NCI-H226 (cell line): ENCODE measurements around the gene PCSK5.

Experiments
- DNase-seq: peaks from one replicate; pipeline ENCODE4 v3.0.0-alpha.2; 2015

Gene PCSK5

DNA sequence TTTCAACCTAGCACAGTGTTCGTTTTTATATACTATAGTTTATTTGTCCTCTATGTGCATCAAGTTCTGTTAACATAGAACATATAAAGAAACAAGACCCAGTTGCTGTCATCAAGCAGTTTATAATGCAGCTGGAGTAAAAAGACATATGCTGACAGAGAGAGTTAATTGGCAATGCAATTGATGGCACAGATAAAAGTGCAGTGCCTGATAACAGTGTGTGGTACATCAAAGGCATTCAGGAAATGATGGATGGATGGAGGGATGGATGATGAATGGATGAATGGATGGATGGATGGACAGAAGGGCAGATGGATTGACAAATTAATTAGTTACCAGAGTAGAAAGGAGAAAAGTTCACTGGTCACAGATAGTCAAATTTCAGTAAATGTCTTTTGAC, 264.9 kb downstream of the PCSK5 start:
- no peak for DNase-seq

DNA sequence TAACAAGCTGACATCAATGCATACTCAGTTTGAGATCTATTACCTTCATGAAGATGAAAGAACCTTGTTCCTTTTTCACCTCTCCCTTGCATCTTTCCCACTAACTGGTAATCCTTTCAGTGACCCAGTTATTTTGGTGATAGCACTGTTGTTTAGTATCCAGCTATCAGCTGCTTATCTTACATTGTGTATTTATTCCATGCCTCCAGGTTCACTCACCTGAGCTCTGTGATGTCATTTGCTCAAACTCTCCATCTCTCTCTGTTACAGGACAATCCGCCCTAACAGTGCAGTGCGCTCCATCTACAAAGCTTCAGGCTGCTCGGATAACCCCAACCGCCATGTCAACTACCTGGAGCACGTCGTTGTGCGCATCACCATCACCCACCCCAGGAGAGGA, 268.2 kb downstream of the PCSK5 start:
- no peak for DNase-seq

DNA sequence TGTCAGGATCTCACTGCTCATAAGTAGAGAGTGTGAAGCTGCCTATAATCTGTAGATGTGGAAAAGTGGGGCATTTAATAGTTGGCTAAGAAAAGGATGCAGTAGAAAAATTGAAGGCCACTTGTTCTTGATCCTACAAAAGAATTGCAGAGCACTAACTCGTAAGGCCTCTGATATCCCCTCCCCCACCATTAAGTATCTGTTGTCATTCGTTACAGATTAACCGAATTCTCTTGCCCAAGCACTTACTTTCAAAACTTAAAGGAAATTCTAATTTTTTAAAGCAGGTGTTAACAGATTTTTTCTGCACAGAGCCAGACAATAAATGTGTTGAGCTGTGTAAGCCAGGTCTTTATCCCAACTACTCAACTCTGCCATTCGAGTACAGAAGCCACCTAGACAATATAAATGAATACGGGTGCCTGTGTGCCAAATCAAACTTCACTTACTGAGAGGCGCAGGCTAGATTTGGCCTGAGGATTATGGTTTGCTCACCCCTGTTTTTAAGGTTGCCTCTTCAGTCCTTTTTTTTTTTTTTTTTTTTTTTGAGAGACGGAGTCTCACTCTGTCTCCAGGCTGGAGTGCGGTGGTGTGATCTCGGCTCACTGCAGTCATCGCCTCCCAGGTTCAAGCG, 268.9 kb downstream of the PCSK5 start:
- DNase-seq = no peak

DNA sequence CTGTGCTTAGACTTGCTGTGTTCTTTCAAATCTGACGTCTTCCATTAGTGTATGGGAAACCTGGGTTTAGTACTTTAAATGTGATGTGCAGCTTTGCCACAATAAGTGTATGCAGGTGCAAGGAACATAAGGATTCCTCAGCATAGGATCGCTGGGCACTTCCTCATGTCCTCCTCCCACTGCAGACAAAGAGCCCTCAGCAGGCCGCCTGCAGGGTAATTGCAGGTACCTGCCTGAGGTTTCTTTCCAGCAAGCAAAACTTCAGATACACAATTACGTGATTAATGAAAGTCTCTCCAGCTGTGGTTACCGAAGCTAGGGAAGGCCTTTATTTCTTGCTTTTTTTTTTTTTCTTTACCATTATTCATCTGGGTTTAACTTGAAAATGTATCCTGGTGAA, 270.6 kb downstream of the PCSK5 start:
- DNase-seq = no peak

DNA sequence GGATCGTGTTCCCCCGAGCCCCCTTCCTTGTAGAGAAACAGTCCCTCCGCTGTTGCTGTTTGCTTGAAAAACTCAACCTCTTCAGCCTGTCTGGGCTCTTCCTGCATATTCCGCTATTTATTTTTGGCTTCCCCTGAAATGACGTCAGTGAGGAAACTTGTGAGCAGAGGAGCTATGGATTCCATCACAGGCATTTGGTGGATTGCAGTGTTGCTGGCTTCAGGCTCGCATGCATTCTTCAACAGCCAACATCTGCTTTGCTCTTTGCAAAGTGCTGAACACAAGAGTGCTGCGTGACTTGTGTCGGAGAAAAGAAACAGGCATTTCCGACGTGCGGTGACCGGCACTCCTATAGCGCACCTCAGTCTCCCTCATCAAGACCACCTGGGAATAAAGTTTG, 271.1 kb downstream of the PCSK5 start:
- DNase-seq = no peak

DNA sequence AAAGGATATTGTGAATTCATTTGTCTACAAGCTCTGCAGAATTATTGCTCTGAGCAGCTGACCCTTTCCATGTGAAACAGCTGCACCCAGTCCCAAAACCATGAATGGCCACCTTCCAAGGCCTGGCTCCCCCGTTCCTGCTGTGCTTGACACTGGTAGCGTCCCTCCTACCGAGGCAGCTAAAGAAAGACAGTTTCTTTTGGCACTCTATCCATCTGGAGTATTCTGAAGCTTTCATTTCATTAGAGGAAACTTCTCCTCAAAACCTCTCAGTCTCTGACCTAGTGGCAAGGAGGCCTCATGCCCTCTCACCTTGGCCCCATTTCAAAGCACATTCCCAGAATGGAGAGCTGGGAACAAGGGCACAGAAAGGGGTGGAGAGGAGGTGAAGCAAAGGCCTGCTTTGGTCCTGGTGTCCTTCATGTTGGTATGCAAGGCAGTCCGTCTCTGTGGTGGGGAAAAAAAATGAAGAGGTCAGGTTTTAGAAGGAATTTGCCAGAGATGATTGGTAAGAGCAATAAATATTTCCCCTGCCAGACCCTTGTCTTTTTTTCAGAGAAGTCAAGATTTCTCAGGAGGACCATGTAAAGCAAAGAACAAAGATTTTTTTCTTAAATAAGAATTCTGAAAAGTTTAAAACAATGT, 271.7 kb downstream of the PCSK5 start:
- no peak for DNase-seq

DNA sequence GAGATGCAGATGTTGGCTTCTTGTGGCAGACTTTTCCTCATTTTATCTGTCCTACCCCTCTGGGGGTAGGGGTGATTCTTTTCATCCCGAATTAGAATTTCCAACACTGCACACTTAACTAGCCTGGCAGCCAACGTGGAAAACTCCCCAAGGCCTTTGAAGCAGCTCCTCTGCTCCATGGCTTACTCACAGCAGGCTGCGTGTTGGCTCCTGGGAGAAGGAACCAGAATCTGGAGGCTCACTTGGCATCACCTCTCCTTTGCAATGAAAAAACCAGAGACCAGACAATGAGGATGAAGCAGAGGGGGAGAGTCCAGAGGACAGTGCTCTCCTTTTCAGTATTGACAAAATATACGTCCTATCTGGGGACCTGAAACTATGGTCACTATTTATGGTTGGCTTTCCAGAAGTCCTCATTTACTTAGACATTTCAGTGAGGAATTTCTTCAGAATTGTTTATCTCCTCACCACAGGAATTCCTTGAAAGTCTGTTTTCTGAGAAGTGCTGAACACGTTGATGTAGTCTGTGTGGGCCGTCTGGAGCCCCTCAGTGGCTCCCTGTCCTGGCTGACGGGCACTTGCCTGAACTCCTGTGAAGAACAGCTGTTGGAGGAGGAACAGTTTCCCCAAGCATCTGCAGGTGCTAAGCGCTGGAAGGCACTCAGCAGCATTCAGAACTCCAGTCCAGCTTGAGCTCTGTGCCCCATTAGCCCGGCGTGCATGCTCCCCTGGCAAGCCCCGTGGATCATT, 272.5 kb downstream of the PCSK5 start:
- DNase-seq = no peak

DNA sequence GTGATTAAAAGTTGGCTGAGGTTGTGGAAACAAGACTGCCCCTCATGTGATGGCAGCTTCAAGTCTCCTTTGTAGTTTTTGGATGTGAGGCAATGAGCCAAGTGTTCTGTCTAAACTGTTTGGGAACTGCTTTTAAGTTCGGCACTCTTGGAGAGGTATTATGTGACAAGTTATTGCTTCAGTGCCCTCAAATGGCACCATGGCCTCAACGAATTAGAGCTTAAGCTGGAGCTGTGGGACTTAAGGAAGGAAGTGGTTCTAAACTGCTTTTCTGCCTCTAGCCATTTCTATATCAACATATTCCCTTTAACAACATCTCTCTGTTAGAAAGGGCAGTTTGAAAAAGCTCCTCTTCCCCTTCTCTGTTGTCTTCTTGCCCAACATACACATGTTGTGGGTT, 276.1 kb downstream of the PCSK5 start:
- DNase-seq = no peak

DNA sequence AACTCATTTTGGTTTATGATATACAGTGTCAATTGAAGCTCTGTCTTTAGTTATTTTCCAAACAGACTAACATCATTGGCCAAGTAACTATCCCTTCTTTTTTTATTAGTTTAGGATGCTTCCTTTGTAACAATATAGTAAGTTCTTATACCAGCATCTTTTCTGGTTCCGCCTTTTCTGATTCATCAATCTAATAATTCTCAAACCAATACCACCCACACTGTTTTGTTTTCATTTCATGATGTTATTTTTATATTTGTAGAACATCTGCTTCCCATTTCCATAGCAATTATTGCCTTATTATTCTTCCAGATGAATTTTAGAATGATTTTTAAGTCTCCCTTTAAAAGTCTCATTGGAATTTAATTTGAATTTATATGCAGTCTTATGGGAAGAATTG, 285.7 kb downstream of the PCSK5 start:
- DNase-seq = no peak

DNA sequence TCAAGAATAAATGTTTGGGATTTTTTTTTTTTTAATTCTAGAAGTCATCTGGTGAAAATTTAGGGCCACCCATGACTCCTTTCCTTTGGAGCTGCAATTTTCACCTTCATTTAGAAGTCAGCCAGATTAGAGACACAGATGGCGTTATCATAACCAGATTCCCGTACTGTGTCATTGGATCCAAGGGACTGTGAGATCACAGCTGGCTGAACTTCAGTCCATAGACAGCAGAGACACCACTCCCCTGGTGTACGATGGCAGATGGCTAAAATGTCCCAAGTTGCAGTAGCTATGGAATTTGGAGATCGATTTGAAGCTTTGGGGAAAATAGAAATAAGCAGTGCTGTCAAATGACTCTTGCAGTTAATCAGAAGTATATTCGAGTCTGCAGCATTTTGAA, 287.5 kb downstream of the PCSK5 start:
- DNase-seq = no peak

DNA sequence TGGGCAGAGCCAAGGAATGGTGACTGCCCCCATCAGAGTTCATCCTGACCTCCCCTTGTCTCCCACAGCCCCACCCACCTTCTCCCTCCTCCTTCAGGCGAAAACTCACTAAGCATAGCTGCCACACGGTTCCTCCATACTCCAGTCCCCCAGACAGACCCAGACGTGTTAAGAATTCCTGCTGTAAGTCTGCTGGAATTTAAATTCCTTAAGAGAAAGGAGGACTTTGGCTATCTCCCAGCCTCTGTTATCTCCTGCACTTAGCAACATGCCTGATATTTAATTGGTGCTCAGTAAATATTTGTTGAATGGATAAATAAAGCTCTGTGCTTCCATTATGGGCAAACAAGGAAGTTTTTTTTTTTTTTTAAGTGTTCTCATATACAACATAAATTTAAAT, 290.1 kb downstream of the PCSK5 start:
- DNase-seq = peak; percentile 89

DNA sequence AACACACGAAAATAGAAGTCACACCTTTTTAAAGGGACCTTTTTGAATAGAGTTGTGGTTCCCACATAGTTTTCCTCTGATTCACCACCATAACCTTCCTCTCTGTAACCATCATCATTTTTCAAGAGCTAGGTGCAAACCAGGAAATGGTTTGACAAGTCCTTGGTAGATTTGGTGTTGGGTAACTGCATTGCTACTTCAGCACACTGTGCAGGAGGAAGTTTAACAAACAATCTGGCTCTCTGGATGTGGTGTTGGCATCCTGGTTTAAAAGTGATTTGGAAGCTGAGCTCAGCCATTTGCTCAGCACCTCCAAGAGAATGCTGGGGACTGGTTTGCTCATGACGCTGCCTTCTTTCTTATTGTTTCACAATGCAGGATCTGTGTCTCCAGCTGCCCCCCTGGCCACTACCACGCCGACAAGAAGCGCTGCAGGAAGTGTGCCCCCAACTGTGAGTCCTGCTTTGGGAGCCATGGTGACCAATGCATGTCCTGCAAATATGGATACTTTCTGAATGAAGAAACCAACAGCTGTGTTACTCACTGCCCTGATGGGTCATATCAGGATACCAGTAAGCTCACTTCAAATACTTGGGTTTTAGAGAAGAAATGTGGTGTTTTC, 290.7 kb downstream of the PCSK5 start:
- peak; percentile 93 for DNase-seq

DNA sequence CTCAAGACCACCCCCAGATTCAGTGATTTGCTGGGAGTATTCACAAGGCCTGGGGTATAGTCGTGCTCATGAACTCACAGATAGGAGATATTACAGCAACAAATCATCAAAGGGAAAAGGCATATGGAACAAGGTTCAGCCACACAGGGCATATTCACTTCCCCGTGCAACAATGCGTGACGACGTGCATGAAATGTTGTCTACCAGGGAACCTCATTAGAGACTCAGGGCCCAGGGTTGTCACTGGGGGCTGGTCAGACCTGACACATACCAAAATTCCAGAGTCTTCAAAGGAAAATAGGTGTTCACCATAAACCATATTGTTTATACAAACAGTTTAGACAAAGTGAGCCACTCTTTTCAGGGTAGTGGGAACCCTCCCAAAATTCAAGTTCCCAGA, 291.3 kb downstream of the PCSK5 start:
- no peak for DNase-seq

DNA sequence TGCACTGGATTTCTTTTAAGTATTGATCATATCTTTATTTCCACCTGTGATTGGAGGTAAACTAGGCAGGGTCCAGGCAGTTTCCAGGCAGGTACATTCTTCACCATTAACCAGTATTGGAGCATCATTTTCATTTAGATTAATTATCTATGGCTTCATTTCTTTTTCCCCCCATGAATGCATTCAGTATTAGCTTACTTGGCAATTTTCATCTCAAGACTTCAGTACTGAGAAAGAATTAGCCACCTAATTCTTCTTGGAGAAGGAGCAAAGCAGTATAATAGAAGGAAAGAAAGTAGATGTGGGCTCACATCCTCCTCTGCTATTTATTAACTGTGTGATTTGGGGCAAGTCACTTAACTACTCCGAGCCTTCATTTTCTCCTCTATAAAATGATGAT, 295.0 kb downstream of the PCSK5 start:
- no peak for DNase-seq

DNA sequence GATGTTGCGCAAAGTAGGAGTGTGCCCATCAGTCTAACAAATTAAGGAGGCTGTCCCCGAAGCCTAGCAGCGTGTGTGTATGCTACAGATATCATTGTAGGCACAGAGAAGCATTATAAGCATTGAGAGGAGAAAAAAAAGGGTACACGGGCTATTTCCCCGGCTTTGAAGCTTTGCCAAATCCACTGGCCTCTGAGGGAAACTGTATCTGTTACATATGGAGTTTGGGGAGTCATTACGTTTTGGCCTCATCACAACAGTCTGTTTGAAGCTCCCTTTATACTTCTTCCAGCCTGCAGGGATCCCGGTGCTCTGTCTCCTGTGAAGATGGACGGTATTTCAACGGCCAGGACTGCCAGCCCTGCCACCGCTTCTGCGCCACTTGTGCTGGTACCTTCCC, 297.8 kb downstream of the PCSK5 start:
- no peak for DNase-seq

DNA sequence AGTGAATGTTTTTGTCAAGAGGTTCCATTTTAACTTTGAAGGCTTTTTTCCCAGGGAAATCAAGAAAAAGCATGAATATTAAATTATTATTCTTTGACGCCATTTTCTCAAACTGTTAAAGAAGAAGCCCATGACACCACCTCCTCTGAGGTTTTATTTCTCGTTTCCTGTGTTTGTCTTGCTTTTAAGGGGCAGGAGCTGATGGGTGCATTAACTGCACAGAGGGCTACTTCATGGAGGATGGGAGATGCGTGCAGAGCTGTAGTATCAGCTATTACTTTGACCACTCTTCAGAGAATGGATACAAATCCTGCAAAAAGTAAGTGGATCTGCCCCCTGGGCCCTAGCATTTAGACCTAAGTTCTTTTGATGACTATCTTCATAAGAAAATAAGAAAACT, 298.4 kb downstream of the PCSK5 start:
- DNase-seq = no peak

DNA sequence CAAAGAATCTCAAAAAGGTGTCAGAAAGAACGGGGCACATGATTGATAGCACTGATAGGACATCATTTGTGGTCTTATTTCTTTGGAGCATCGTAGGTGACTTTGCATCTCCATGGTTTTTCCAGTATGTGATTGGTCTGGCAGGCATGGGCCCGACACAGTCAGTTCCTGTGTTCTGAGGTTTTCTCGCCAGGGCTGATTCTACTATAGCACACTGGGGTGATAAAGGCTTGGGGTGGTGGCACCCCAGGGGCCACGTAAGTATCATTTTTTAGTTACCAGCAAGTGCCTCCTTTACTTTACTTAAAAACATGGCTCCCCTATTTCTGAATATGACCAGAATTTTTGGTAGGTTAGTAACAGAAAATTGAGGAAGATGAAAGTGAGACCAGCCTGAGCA, 301.0 kb downstream of the PCSK5 start:
- no peak for DNase-seq

DNA sequence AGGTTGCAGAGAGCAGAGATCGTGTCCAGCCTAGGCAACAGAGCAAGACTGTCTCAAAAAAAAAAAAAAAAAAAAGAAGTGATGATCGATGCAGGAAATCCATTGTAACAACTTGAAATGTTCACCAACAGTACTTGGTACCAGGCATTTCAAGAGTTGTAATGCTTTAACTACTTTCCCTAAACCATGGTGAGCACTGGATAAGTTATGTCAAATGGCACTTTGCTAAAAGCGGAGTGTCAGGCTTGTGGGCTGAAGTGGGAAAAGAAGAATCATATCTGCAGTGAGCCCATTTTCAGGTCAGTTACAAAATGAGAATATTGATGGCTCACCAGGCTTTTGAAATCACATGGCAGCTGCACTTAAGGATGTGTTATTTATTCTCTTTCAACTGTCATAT, 301.5 kb downstream of the PCSK5 start:
- DNase-seq = no peak

DNA sequence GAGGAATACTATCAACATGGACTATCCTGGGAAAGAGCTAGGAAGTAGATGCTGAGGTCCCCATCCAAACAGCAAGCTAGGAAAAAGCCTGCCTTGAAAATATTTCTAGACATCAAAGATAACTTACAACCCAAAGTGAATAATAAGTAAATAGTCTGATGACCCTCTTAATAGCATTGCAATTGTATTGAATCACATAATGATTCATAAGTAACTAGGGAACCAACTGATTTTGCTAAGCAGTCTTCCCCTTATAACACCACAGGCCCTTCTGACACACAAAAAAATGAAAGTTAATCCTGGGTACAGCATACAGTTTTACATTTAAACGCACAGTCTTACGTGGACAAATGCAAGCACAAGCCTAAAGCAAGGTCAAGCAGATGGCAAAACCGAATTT, 304.4 kb downstream of the PCSK5 start:
- DNase-seq = no peak

DNA sequence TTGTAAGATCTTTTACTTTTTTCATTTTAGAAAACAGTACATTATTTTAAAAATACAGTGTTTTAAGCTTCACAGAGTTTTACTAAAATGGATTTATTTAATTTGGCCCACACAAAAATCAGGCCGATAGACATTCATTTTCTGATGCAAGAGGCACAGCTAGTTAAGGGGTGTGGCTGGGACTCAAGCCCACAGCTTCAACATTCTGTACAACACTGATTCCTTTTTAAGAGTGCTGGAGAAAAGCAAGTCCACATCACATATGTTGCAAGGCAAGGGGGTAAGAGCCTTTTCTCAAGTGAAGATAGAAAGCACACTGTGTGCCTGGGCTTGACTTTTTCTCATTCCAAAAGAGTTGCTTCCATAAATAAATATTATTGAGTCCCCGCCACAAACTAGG, 307.9 kb downstream of the PCSK5 start:
- DNase-seq = no peak

DNA sequence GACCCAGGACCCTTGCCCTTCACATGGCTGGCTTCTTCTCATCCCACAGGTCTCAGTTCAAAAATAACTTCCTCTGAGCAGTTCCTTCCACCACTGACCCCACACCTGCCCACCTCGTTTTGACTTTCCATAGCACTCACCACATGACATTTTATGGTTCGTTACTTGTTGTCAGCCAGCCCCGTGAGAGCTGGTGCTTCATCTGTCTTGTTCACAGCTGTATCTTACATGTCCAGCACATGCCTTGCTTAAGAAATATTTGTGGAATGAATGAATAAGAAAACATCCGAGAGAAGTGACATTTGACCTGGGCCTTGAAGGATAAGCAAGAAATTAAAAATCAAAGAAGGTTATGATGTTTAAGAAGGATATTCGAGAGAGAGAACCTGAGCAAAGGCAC, 309.8 kb downstream of the PCSK5 start:
- DNase-seq = no peak

DNA sequence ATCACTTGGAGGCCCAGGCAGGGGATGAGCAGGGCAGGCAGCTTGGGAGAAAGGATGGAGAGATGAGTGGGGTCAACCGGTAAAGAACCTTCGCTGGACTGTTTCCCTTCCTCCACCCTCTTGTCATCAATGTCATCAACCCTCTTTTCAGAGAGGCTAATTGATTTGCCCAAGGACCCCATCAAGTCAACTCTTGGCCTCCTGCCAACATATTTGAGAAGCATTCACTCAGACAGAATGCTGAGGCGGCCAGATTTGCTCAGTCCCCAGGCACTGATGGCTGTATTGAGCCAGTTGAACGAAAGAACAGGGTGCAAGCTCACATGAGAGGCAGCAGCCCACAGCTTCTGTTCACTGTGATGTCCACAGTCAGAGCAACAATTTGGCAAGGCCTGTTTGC, 310.3 kb downstream of the PCSK5 start:
- DNase-seq = no peak

DNA sequence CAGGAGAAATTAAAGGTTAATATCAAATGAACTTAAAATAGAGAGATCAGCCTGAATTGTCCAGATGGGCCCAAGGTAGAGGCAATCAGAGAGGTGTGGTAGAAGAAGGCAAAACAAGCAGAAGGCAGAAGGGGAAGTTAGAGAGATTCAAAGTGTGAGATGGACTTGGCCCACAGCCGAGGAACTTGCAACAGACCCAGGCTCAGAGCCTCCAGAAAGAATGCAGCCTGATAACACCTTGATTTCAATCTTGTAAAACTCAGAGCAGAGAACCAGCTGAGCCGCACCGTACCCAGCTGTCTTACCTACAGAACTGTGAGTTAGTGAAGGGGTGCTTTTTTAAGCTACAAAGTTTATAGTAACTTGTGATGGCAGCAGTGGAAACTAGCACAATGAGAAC, 312.9 kb downstream of the PCSK5 start:
- peak; percentile 50 for DNase-seq

DNA sequence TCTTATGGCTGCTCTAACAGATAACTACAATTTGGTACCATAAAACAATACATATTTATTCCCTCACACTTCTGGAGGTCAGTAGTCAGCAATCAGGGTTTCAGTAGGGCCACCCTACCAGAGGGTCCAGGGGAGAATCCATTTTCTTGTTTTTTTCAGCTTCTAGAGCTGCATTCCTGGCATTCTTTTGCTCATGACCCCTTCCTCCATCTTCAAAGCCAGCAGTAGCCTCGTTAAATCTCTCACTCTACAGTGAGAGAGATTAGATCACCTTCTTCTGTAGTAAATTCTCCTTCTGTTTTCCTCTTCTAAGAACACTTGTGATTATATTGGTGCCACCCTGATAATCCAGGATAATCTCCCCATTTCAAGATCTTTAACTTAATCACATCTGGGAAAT, 316.3 kb downstream of the PCSK5 start:
- no peak for DNase-seq
